Activated CD8-positive, alpha-beta memory T cell treated with anti-CD3 and anti-CD28 coated beads, Interleukin-2, amount 10 ng/mL, durations not matched to agents 7 days and 5 days (primary cell): Measurements from ENCODE around the gene TMEM170A. TPM values are rescaled to one million over a fixed set of nuclear protein-coding genes. Genes with fewer than 3 reads are reported as not detected.
"Not testable (repeated sequence)": the region's sequence is repeated elsewhere in the genome, so short reads cannot be mapped to it uniquely, and the experiment has no call there.

Experiments used
- ATAC-seq: fragments of 150-1000 bp; cut with Tn5 transposase; one replicate; pipeline ENCODE4 v1.10.0; 2021; ENCODE audit warnings: moderate library complexity
- CTCF ChIA-PET: fragments of 350-600 bp; sonication (Branson Sonifier 250); formaldehyde crosslinking; loops from one replicate; lab custom pipeline; 2021; ENCODE audit warnings: antibody characterized with exemption; lab: Charles Lee
- DNase-seq: peaks from one replicate; pipeline ENCODE4 v3.0.0-alpha.2; 2020
- H3K27ac Mint-ChIP-seq: one replicate; pipeline ENCODE4 v1.8.0; 2021; ENCODE audit warnings: mild to moderate bottlenecking, mixed read lengths
- H3K27me3 Mint-ChIP-seq: one replicate; pipeline ENCODE4 v1.8.0; 2021; ENCODE audit warnings: mixed read lengths
- H3K36me3 Mint-ChIP-seq: one replicate; pipeline ENCODE4 v1.8.0; 2021; ENCODE audit warnings: mild to moderate bottlenecking, mixed read lengths
- H3K4me1 Mint-ChIP-seq: one replicate; pipeline ENCODE4 v1.8.0; 2021; ENCODE audit warnings: mixed read lengths
- H3K4me3 Mint-ChIP-seq: one replicate; pipeline ENCODE4 v1.8.0; 2021; ENCODE audit warnings: mild to moderate bottlenecking, moderate library complexity, mixed read lengths
- H3K9me3 Mint-ChIP-seq: one replicate; pipeline ENCODE4 v1.8.0; 2022; ENCODE audit warnings: low read depth, mixed read lengths
- total RNA-seq, 2 experiments: library from RNA; stranded (reverse); gene quantifications; one replicate each; pipeline ENCODE4 v1.2.3, GENCODE V29; 2021

Gene TMEM170A
- total RNA-seq, 2 experiments from 2014 or later, result 31.1 to 33.7 TPM

DNA sequence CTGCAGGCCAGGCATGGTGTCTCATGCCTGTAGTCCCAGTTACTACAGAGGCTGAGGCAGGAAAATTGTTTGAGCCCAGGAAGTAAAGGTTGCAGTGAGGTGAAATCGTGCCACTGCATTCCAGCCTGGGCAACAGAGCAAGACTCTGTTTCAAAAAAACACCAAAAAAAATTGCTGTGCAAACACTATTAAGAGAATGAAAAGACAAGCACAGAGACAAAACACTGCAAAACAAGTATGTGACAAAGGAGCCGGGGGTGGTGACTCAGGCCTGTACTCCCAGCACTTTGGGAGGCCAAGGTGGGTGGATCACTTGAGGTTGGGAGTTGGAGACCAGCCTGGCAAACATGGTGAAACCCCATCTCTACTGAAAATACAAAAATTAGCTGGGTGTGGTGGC lies 38.0 kb downstream of the TMEM170A start:
- H3K36me3 Mint-ChIP-seq, H3K4me3 Mint-ChIP-seq, DNase-seq, H3K27ac Mint-ChIP-seq, ATAC-seq, CTCF ChIA-PET, H3K27me3 Mint-ChIP-seq, H3K9me3 Mint-ChIP-seq: not testable (repeated sequence)
- peaks cover 18% of the 10 kb centered on the region for H3K4me1 Mint-ChIP-seq

GRCh38 chr16:75424105-75424762 lies 40.3 kb downstream of the TMEM170A start:
- H3K9me3 Mint-ChIP-seq, H3K4me3 Mint-ChIP-seq, ATAC-seq, DNase-seq, H3K27me3 Mint-ChIP-seq, H3K36me3 Mint-ChIP-seq, H3K27ac Mint-ChIP-seq: not testable (repeated sequence)
- CTCF ChIA-PET, result interaction anchor here (0.5 kb wide), 1 partner anchor 137 kb away, joined by 3 read pairs; no protein-coding TSS in a partner anchor
- H3K4me1 Mint-ChIP-seq, result peaks cover 18% of the 10 kb centered on the region

DNA sequence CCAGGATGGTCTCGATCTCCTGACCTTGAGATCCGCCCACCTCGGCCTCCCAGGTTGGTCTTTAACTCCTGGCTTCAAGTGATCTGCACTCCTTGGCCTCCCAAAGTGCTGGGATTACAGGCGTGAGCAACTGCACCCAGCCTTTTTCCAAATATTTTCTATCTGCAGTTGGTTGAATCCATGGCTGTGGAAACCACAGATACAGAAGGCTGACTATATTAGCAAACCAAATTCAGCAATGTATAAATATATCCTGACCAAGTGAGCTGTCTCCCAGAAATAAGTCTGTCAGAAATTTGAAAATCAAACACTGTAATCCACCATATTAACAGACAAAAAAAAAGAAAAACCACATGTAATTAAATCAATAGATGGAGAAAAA lies 40.8 kb downstream of the TMEM170A start:
- Mint-ChIP-seq H3K4me1 (peaks cover 18% of the 10 kb centered on the region), H3K27ac (no peak overlapping the region)
- CTCF ChIA-PET, result no interaction called here

DNA sequence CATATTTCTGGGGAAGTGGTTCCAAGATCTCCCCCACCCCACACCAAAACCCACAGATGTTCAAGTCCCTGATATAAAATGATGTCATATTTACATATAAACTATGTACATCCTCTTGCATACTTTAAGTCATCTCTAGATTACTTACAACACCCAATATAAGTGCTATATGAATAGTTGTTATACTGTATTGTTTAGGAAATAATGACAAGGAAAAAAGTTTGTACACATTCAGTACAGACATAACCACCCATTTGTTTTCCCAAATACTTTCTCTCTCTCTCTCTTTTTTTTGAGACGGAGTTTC lies 42.7 kb downstream of the TMEM170A start:
- H3K4me1 Mint-ChIP-seq, result peaks cover 18% of the 10 kb centered on the region
- no peak overlapping the region for H3K27ac Mint-ChIP-seq
- CTCF ChIA-PET, result no interaction called here
- ATAC-seq, result no peak
- no peak for DNase-seq
- H3K4me3 Mint-ChIP-seq, result no peak overlapping the region
- H3K27me3 Mint-ChIP-seq, result no peaks in the 10 kb centered on the region
- H3K36me3 Mint-ChIP-seq, result no peaks in the 10 kb centered on the region
- H3K9me3 Mint-ChIP-seq, result no peaks in the 10 kb centered on the region

More for the DNA sequence above, 40.8 kb downstream of the TMEM170A start:
- Mint-ChIP-seq H3K4me3 (no peak overlapping the region), H3K27me3 (no peaks in the 10 kb centered on the region), H3K36me3 (peaks cover 1% of the 10 kb centered on the region), H3K9me3 (no peaks in the 10 kb centered on the region)
- DNase-seq (no peak), ATAC-seq (no peak)

DNA sequence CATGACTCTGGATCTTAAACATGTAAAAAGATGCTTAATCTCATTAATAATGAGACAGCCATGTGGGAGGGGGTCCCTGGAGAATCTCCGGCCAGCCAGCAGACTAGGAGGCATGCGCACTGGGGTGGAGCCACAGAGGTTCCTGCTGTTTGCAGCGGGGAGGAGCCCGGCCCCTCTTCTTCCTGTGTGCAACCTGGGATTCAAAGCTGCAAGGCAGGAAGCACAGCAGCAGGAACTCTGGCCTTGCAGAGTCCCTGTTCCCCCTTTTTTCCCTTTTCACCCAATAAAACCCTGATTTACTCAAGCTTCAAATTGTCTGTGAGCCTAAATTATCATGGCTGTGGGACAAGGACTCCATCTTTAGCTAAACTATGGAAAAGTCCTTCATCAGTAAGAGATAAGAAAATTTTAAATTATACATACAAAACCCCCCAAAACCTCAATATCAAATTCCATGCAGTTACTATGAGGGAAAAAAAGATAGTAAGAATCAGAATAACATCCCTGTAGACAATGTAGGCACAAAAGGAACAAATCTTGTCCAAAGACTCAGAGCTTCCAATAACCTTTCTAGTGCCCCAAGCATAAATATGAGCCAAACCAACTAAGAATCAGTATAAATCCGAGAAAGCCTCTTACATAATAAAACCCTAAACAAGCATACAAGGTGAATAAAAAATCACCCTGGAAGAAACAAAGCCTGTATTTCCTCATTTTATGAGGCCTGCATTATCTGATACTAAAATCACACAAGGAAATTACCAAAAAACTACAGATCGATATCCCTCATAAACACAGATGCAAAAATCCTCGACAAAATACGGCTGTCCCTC lies 43.3 kb downstream of the TMEM170A start:
- CTCF ChIA-PET, result interaction anchor here (1.2 kb wide), 1 partner anchor 26 kb away, joined by 3 read pairs; no protein-coding TSS in a partner anchor
- no peaks in the 10 kb centered on the region for H3K27me3 Mint-ChIP-seq
- ATAC-seq, result peak; percentile 74
- no peak overlapping the region for H3K27ac Mint-ChIP-seq
- H3K4me1 Mint-ChIP-seq, result peaks cover 18% of the 10 kb centered on the region
- no peak overlapping the region for H3K4me3 Mint-ChIP-seq
- DNase-seq, result peak; percentile 46
- H3K9me3 Mint-ChIP-seq, result no peaks in the 10 kb centered on the region
- no peaks in the 10 kb centered on the region for H3K36me3 Mint-ChIP-seq

DNA sequence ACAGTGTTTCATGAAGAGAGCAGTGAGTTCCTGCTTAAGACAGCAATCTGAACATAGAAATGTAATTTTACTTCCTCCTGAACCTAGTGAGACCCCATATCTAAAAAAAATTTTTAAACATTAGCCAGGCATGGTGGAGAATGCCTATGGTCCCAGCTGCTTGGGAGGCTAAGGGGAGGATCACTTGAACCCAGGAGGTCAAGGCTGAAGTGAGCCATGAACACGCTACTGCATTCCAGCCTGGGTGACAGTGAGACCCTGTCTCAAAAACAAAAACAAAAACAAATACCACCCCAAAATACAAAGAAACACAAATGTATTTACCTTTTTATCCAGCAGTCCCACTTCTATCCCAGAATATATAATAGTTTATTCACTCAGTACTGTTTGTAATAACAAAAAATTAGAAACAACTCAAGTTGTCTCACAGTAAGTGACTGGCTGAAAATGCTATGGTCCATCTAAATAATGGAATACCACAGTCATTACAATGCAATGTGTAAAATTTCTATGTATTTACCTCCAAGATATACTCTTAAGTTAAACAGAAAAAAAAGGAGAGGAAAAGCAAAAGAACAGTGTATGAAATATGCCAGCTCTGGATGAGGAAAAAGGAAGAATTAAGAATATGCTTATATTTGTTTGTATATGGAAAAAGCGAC lies 47.5 kb downstream of the TMEM170A start:
- no peak overlapping the region for H3K27ac Mint-ChIP-seq
- H3K4me3 Mint-ChIP-seq, result no peak overlapping the region
- CTCF ChIA-PET, result interaction anchor here (0.7 to 1.2 kb wide), 2 partner anchors 28 to 218 kb away, joined by 3 to 4 read pairs; no protein-coding TSS in a partner anchor
- no peaks in the 10 kb centered on the region for H3K27me3 Mint-ChIP-seq
- ATAC-seq, result no peak
- H3K4me1 Mint-ChIP-seq, result peaks cover 18% of the 10 kb centered on the region
- peaks cover 5% of the 10 kb centered on the region for H3K36me3 Mint-ChIP-seq
- no peaks in the 10 kb centered on the region for H3K9me3 Mint-ChIP-seq
- DNase-seq, result no peak

- H3K36me3 Mint-ChIP-seq, result peaks cover 8% of the 10 kb centered on the region
- no peaks in the 10 kb centered on the region for H3K27me3 Mint-ChIP-seq
- H3K4me1 Mint-ChIP-seq, result peaks cover 8% of the 10 kb centered on the region
- H3K9me3 Mint-ChIP-seq, result no peaks in the 10 kb centered on the region
- H3K4me3 Mint-ChIP-seq, result no peak overlapping the region
- H3K27ac Mint-ChIP-seq, result no peak overlapping the region
- CTCF ChIA-PET, result no interaction called here
- no peak for ATAC-seq
- DNase-seq, result no peak
Measured at GRCh38 chr16:75415169-75415905, 49.2 kb downstream of the TMEM170A start.

DNA sequence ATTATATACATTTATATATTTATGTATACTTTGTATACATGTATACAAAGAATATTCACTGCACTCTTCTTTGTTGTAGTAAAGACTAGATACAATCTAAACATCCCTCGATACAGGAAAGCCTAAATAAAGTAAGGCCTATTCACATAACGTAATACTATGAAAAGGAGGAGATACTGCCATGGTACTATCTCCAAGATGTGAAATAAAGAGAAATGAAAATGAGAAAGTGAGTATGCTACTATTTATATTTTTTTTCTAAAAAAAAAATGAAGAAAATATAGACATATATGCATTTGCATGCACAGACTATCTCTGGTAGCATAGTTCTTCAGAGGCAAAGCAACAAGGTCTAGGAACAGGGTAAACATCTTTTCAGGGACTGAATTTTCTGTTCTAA lies 50.5 kb downstream of the TMEM170A start:
- H3K27me3 Mint-ChIP-seq, result no peaks in the 10 kb centered on the region
- H3K27ac Mint-ChIP-seq, result no peak overlapping the region
- ATAC-seq (no peak), DNase-seq (no peak)
- no peaks in the 10 kb centered on the region for H3K9me3 Mint-ChIP-seq
- peaks cover 5% of the 10 kb centered on the region for H3K4me1 Mint-ChIP-seq
- peaks cover 10% of the 10 kb centered on the region for H3K36me3 Mint-ChIP-seq
- H3K4me3 Mint-ChIP-seq, result no peak overlapping the region
- CTCF ChIA-PET, result no interaction called here

DNA sequence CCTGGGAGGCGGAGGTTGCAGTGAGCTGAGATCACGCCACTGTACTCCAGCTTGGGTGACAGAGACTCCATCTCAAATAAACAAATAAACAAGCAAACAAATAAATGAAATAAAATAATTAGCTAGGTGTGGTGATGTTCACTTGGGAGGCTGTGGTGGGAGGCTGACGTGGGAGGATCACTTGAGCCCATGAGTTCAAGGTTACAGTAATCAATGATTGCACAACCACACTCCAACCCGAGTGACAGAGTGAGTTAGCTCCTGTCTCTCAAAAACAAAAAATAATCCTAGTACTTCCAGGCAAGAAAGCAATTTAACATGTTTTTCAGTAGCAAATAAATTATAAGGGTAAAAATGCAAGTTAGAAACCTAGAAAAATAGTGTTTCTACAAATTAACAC lies 57.5 kb downstream of the TMEM170A start:
- ATAC-seq (no peak), DNase-seq (no peak)
- H3K9me3 Mint-ChIP-seq, result no peaks in the 10 kb centered on the region
- H3K4me1 Mint-ChIP-seq, result peaks cover 3% of the 10 kb centered on the region
- CTCF ChIA-PET, result interaction anchor here (3.0 kb wide), 1 partner anchor 207 kb away, joined by 10 read pairs; no protein-coding TSS in a partner anchor
- H3K36me3 Mint-ChIP-seq, result peaks cover 7% of the 10 kb centered on the region
- no peaks in the 10 kb centered on the region for H3K27me3 Mint-ChIP-seq
- H3K27ac Mint-ChIP-seq, result no peak overlapping the region
- no peak overlapping the region for H3K4me3 Mint-ChIP-seq

DNA sequence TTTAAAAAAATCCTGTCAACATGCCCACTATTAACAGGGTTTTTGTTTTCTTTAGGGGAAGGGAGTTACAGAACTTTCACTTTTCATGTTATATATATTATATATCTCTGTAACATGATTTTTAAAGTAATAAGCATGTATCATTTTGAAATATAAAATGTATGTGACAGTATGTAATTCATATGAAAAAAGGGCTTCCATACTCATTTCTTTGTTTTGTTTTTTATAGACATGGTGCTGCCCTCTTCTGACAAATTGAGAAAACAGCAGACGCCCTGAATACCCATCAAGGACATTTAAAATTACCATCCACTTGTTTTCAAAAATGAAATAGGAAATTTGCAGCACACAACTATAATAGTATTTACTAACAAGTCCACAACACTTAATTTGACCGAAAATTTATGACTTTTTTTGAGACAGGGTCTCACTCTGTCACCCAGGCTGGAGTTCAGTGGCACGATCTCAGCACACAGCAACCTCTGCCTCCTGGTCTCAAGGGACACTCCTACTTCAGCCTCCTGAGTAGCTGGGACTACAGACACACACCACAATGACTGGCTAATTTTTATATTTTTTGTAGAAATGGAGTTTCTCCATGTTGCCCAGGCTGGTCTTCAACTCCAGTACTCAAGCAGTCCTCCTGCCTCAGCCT lies 61.5 kb downstream of the TMEM170A start:
- CTCF ChIA-PET, result interaction anchor here (0.8 to 6.2 kb wide), 7 partner anchors 8 to 203 kb away, joined by 3 to 30 read pairs (median 7); no protein-coding TSS in a partner anchor
- no peaks in the 10 kb centered on the region for H3K36me3 Mint-ChIP-seq
- peaks cover 3% of the 10 kb centered on the region for H3K4me1 Mint-ChIP-seq
- DNase-seq (no peak), ATAC-seq (peak; percentile 64)
- no peak overlapping the region for H3K4me3 Mint-ChIP-seq
- no peak overlapping the region for H3K27ac Mint-ChIP-seq
- no peaks in the 10 kb centered on the region for H3K9me3 Mint-ChIP-seq
- no peaks in the 10 kb centered on the region for H3K27me3 Mint-ChIP-seq

DNA sequence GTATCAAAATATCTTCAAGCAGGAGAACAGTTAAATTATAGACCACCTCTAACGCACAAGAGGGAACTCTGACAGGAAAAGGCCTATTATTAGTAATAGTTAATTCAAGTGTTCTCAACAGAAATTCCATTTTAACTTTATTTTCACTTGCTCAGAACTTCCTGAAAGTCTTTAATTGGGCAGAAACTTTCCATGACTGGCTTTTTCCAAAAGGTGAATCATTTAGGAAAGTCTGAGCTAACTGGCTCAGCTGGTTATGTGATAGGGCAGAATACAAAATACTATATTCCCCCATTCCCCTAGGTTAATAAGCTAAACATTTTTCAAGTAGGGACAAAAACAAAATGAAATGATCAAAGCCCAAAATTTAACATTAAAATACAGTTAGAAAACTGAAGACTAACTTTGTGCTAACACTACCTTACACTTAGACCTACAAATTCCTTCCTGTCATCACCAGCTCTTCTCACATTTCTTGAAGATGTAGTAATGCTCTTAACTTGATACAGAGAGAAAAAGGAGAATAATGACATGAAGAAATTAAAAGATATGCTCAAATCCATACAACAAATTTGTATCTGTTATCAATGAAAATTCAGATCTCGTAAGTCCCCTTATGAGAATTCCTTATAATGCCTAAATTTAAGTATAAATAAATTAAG lies 62.2 kb downstream of the TMEM170A start:
- CTCF ChIA-PET, result interaction anchor here (0.8 to 6.2 kb wide), 7 partner anchors 17 to 203 kb away, joined by 3 to 30 read pairs (median 6); no protein-coding TSS in a partner anchor
- Mint-ChIP-seq H3K4me1 (peaks cover 3% of the 10 kb centered on the region), H3K27ac (no peak overlapping the region), H3K9me3 (no peaks in the 10 kb centered on the region), H3K36me3 (no peaks in the 10 kb centered on the region), H3K4me3 (no peak overlapping the region), H3K27me3 (no peaks in the 10 kb centered on the region)
- no peak for ATAC-seq
- DNase-seq, result no peak

GRCh38 chr16:75401691-75402090 lies 62.8 kb downstream of the TMEM170A start:
- Mint-ChIP-seq H3K27ac (no peak overlapping the region), H3K4me3 (no peak overlapping the region), H3K9me3 (no peaks in the 10 kb centered on the region), H3K36me3 (no peaks in the 10 kb centered on the region), H3K27me3 (no peaks in the 10 kb centered on the region), H3K4me1 (peaks cover 3% of the 10 kb centered on the region)
- ATAC-seq (no peak), DNase-seq (no peak)
- CTCF ChIA-PET, result interaction anchor here (0.9 to 6.2 kb wide), 5 partner anchors 16 to 202 kb away, joined by 4 to 30 read pairs (median 10); no protein-coding TSS in a partner anchor
